SJCRH30 (cell line): ENCODE data around the gene GNB5. TPM values are rescaled to one million over a fixed set of nuclear protein-coding genes. Genes with fewer than 3 reads are reported as not detected.

Experiments
- DNase-seq, 2 experiments: peaks; one replicate each; pipeline ENCODE4 v3.0.0-alpha.2; 2015 to 2020
- H3K27ac ChIP-seq: fragments of 250-450 bp; sonication (Bioruptor Pico); 2 replicates; pipeline ENCODE4 v1.5.1; 2020; ENCODE audit warnings: mild to moderate bottlenecking, moderate library complexity
- H3K27me3 ChIP-seq: fragments of 250-450 bp; sonication (Bioruptor Pico); 2 replicates; pipeline ENCODE4 v1.5.1; 2020; ENCODE audit warnings: mild to moderate bottlenecking, moderate library complexity
- H3K36me3 ChIP-seq: fragments of 250-450 bp; sonication (Bioruptor Pico); 2 replicates; pipeline ENCODE4 v1.5.1; 2020; ENCODE audit warnings: mild to moderate bottlenecking, moderate library complexity
- H3K4me1 ChIP-seq: fragments of 250-450 bp; sonication (Bioruptor Pico); 2 replicates; pipeline ENCODE4 v1.5.1; 2020; ENCODE audit warnings: mild to moderate bottlenecking, moderate library complexity
- H3K4me3 ChIP-seq: fragments of 250-450 bp; sonication (Bioruptor Pico); 2 replicates; pipeline ENCODE4 v1.5.1; 2020; ENCODE audit warnings: mild to moderate bottlenecking, moderate library complexity
- H3K9me3 ChIP-seq: fragments of 250-450 bp; sonication (Bioruptor Pico); replicated peaks from 2 replicates; pipeline ENCODE4 v1.5.1; 2020; ENCODE audit warnings: mild to moderate bottlenecking, moderate library complexity
- total RNA-seq: library from RNA; depleted of rRNA; stranded (reverse); fragments of >200 nt; shearing (Covaris generic); gene quantifications from 2 replicates; pipeline ENCODE4 v1.2.3, GENCODE V29; 2014

The GNB5 gene
- total RNA-seq, 1 experiment from 2014 or later: 38.9 TPM

DNA sequence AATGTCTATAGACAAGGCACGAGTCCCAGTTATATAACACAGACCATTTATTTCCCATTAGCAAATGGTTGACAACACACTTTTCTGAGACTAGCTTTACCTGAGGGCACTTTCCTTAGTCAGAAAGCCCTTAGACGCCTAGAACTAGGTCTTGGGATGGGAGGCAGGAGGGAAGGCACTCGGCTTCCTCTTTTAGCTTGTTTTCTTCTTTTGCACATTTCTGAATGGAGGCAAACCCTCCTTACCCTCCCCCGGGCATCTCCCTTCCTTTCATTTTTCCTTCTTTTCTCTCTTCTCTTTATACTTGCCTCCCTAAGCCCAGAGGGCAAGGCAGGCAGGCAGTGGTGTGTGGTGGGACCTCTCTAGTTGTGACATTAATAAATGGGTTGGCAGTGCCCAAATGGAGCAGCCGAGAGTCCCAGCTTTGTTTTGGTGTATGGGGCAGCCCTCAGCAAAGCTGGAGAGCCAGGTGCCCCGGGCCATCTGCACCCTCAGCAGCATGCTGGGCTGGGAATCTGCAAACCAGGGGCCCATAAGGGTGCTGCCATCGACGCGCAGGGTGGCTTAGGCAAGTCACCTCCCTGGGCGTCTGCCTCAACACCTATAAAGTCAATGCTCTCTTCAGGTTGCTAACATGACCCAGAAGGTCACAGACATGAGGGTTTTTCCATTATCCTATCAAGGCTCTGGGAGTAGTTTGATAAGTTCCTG lies 57.5 kb downstream of the GNB5 start:
- no peaks in the 10 kb centered on the region for H3K9me3 ChIP-seq
- peaks cover 17% of the 10 kb centered on the region for H3K4me1 ChIP-seq
- DNase-seq: no peak
- no peaks in the 10 kb centered on the region for H3K27me3 ChIP-seq
- no peak overlapping the region for H3K27ac ChIP-seq
- H3K36me3 ChIP-seq: 0 out of 2 replicates have a peak, but pooled peaks cover 8% of the 10 kb centered on the region
- H3K4me3 ChIP-seq: no peak overlapping the region

DNA sequence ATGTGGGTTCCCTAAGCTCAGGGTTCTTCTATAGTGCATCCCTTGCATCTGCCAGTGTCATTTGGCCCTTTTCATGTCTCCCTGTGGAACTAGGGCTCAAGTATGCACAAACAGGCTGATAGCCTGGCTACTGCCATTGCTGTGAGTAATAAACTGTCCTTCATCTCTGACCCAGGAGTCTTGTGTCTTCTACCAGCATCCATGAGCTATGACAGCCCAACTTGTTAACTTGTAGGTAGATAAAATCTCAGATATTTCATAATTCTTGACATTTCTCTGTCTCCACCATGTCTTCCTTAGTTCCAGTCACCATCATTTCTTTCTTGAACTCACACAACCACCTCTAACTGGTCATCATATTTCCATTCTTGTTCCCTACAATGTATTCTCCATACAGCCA lies 59.1 kb downstream of the GNB5 start:
- Histone ChIP-seq H3K9me3 (no peaks in the 10 kb centered on the region), H3K4me3 (no peak overlapping the region), H3K27me3 (no peaks in the 10 kb centered on the region), H3K36me3 (0 out of 2 replicates have a peak, but pooled peaks cover 8% of the 10 kb centered on the region), H3K4me1 (peaks cover 17% of the 10 kb centered on the region), H3K27ac (no peak overlapping the region)
- no peak for DNase-seq

DNA sequence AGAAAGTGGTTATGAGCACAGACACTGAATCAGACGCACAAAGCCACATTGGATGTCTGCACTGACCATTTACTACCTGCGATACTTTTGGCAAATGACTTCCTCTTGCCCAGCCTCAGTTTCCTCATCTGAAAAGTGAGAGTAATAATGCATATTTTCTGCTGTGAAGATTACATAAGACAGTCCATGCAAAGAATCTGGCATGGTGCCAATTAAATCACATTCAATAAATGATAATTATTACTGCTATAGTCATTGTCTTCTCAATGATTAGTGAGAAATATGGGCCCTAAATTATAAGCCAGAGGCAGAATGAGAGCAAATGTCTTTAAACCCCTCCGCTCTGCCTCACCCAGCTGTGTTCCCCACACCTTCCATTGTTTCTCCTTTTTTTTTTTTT lies 62.6 kb downstream of the GNB5 start:
- Histone ChIP-seq H3K27me3 (no peaks in the 10 kb centered on the region), H3K36me3 (0 out of 2 replicates have a peak, but pooled peaks cover 8% of the 10 kb centered on the region), H3K4me1 (peaks cover 14% of the 10 kb centered on the region), H3K9me3 (no peaks in the 10 kb centered on the region), H3K27ac (no peak overlapping the region), H3K4me3 (no peak overlapping the region)
- DNase-seq: no peak

DNA sequence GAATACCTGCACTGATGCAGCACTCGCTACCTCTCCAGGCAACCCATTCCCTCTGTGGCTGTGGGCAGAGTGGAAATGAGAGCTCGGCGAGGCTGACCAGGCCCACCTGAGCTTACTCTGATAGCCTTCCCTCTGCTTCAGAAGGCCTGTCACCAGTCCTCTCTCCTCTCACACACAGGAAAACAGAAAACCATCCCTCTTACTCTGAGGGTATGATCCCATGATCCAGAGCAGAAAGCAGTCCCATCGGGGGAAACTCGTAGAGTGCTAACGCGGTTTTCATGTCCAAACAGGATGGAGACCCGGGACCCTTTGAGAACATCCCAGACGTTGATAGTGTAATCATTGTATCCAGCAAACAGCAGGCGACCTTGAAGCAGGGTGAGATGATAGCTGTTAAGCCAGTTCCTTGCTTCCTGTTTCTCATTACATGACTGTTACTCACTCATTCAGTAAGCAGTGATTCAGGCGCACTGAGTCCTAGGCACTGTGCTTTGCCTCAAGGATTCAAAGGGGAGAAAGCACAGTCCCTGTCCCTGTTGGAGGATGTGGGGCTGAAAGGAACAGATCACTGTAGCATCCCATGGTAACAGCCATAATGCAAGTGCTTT lies 66.8 kb downstream of the GNB5 start:
- Histone ChIP-seq H3K4me3 (no peak overlapping the region), H3K4me1 (peaks cover 33% of the 10 kb centered on the region), H3K9me3 (no peaks in the 10 kb centered on the region), H3K36me3 (no peaks in the 10 kb centered on the region), H3K27ac (no peak overlapping the region; the same call in 1 of the 2 replicates), H3K27me3 (no peaks in the 10 kb centered on the region)
- no peak for DNase-seq

DNA sequence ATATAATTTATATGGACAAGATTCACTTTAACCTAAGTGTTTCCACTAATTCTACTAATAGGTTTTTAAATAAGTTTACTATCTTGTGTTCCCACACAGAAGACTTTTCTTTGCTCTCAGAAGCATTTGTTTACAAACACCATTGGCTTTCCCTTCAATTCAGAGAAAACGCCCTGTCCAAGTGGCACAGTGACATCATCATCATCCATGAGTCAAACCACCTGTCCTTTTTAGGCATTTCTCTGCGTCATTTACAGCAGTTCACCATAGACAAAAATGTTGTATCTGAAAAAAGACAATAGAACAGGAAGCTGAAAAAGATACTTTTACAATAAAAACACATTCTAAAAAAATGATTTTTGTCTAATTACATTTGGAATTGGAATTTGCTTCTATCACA lies 69.3 kb downstream of the GNB5 start:
- peak; percentile 41 to 58 for DNase-seq
- no peaks in the 10 kb centered on the region for H3K9me3 ChIP-seq
- peak overlapping the region; percentile 52 for H3K27ac ChIP-seq
- H3K27me3 ChIP-seq: no peaks in the 10 kb centered on the region
- peaks cover 48% of the 10 kb centered on the region for H3K4me1 ChIP-seq
- no peak overlapping the region for H3K4me3 ChIP-seq
- H3K36me3 ChIP-seq: no peaks in the 10 kb centered on the region

DNA sequence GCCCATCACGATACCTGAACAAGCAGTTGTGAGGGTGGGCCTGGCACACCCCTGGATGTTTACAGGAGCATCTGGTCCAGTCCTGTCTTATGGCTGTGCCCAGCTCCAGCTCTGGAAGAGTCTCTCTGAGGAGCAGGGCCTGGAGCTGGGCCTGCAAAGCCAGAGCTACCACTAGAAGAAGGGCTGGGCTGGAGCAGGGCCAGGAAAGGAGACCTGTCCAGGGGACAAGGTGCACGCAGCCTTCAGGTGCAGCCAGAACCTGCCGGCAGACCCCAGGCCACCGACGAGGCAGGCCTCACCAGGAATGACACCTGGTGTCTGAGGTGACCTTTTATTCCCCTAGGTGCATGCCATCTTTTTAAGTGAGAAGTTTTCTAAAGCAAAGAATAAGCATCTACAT lies 70.2 kb downstream of the GNB5 start:
- no peaks in the 10 kb centered on the region for H3K36me3 ChIP-seq
- H3K4me3 ChIP-seq: no peak overlapping the region
- peaks cover 49% of the 10 kb centered on the region for H3K4me1 ChIP-seq
- no peak overlapping the region for H3K27ac ChIP-seq
- H3K9me3 ChIP-seq: no peaks in the 10 kb centered on the region
- no peak for DNase-seq
- no peaks in the 10 kb centered on the region for H3K27me3 ChIP-seq

DNA sequence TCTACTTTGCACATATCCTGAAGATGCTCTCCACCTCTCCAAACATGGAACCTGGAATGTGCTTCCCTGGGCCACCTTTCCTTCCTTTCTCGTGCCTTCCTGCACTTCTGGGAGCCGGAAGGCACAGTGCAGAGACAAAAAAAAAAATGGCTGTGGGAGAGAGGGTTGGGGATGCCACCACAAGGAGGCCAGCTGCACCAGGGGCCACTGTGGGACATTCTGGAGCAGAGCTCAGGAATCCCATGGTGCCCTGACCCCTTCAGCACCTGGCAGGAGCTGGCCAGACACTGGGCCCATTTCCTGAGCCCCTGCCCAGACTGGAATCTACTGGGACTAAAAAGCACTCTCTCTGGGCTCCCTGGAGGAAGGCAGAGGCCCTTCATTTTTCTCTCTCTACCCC lies 70.7 kb downstream of the GNB5 start:
- Histone ChIP-seq H3K27me3 (no peaks in the 10 kb centered on the region), H3K4me3 (no peak overlapping the region), H3K4me1 (peaks cover 49% of the 10 kb centered on the region), H3K27ac (no peak overlapping the region), H3K9me3 (no peaks in the 10 kb centered on the region), H3K36me3 (no peaks in the 10 kb centered on the region)
- DNase-seq: no peak

DNA sequence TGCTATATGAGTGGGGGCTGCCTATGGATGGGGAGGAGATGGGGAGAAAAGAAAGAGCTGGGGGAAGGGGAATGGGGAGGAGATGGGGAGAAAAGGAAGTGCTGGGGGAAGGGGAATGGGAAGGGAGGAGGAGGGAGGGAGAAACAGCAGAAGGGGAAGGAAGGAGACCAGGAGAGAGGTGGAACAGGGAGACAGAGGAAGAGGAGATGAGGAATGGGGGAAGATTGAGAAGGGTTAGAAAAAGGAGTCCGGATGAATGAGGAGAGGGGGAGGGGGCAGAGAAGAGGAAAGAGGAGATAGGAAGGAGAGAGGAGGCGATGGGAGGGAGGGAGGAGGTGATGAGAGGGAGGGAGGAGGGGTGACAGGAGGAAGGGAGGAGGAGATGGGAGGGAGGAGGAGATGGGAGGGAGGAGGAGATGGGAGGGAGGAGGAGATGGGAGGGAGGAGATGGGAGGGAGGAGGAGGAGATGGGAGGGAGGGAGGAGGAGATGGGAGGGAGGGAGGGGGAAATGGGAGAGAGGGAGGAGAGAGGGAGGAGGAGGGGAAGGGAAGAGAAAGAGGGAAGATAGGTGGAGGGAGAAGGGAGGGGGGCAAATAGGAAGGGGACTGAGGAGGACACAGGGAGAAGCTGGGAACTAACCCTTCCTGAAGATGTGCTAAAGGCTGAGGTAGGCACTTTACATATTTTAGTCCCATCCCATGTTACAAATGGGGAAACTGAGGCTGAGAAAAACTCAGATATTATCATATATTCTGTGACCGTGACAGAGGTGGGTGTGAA lies 72.0 kb downstream of the GNB5 start:
- H3K4me3 ChIP-seq: no peak overlapping the region
- H3K9me3 ChIP-seq: no peaks in the 10 kb centered on the region
- H3K27me3 ChIP-seq: no peaks in the 10 kb centered on the region
- no peak overlapping the region for H3K27ac ChIP-seq
- no peaks in the 10 kb centered on the region for H3K36me3 ChIP-seq
- peaks cover 61% of the 10 kb centered on the region for H3K4me1 ChIP-seq
- no peak for DNase-seq

DNA sequence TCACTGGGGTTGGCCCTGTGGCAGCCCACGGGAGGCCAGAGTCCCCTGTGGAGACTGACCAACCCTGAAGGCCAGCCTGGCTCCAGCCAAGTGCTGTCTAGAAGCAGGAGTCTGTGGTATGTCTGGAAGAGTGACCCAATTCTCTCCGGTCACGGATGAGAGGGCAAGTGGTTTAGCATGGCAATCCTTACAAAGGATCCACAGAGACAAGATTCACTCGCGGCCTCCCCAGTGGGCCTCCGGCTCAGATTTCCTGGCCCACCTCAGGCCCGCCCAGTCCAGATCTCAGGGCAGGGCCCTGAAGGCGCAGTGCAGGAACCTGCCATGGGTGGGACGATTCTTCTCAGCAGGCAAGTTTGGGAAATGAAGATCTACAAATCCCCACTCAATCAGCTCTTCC lies 73.6 kb downstream of the GNB5 start:
- no peaks in the 10 kb centered on the region for H3K9me3 ChIP-seq
- no peak overlapping the region for H3K4me3 ChIP-seq
- H3K27me3 ChIP-seq: no peaks in the 10 kb centered on the region

DNA sequence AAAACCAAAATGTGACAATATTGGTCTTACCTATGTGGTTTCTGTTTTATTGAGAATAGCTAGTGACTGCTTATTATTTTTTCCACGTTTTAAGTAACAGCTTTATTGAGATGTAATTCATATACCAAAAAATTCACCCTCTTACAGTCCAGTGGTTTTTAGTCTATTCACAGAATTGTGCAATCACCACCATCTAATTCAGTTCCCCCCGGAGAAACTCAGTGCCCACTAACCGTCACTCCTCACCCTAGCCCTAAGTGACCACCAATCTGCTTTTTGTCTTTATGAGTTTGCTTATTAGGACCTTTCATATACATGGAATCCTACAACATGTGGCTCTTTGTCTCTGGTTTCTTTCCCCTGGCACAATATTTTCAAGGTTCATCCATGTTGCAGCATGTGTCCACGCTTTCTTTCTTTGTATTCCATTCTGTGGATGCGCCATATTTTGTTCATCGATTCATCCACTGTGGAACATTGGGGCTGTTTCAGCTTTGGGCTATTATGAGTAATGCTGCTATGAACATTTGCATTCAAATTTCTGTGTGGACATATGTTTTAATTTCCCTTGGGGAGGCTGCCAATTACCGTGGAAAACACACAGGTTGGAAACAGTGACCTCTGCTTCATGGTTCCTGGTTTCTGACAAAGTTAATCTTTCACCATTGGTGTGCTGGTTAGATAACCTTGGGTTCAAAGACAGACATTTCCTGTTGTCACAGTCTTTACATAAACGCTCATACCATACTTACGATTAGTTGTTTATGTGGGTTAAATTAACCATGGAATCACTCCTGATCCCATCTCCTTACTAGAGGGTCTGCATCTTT lies 75.4 kb downstream of the GNB5 start:
- Histone ChIP-seq H3K9me3 (no peaks in the 10 kb centered on the region), H3K4me1 (peaks cover 56% of the 10 kb centered on the region), H3K36me3 (no peaks in the 10 kb centered on the region), H3K4me3 (no peak overlapping the region), H3K27ac (peak overlapping the region; percentile 95), H3K27me3 (no peaks in the 10 kb centered on the region)
- peak; percentile 60 to 80 for DNase-seq

More for the DNA sequence above, 73.6 kb downstream of the GNB5 start:
- H3K4me1 ChIP-seq: peaks cover 71% of the 10 kb centered on the region
- peak; percentile 67 to 78 for DNase-seq
- H3K27ac ChIP-seq: peak overlapping the region; percentile 95
- H3K36me3 ChIP-seq: no peaks in the 10 kb centered on the region

DNA sequence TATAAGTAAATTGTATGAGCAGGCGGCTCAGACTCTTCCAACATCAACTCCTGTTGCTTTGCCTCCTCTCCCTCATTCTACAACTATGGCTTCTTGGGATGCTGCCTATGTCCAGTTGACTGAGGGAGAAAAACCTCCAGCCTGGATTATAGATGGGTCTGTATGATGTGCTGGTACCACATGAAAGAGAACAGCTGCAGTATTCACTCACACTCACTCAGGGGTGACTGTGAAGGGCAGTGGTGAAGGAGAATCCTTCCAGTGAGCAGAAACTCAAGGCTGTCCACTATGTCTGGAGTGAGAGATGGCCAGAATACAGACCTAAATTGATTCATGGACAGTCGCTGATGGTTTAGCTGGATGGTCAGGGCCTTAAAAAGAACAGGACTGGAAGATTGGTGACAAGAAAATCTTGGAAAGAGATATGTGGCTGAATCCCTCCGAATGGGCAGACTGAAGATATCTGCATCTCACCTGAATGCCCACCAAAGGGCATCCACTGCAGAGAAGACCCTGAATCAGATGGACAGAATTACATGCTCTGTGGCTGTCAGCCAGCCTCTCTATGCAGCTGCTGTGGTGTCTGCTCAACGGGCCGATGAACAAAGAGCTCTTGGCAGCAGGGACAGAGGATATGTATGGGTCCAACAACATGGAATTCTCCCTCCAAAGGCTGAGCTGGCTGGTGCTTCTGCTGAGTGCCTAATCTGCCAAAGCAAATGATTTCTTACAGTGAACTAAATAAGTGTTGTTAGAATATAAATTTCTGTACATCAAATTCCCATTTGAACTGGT lies 76.7 kb downstream of the GNB5 start:
- DNase-seq: peak; percentile 86 to 90
- Histone ChIP-seq H3K9me3 (no peaks in the 10 kb centered on the region), H3K4me3 (no peak overlapping the region), H3K4me1 (peaks cover 66% of the 10 kb centered on the region), H3K36me3 (no peaks in the 10 kb centered on the region), H3K27ac (peak overlapping the region; percentile 95), H3K27me3 (no peaks in the 10 kb centered on the region)

DNA sequence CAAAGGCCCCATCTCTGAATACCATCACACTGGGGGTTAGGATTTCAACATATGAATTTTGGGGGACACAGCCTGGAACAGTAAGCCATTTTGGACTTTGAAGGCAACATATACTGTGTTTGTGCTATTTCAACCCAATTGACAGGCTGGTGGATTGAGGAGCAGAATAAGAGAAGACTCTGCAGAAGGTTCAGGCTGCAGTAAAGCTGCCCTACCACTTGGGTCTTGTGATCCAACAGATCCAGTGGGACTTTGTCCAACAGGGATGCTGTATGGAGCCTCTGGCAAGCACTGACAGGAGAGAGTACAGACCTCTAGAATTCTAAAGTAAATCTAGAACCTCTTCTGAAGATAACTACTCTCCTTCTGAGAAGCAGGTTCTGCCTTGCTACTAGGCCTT lies 77.5 kb downstream of the GNB5 start:
- DNase-seq: peak; percentile 22 to 51
- Histone ChIP-seq H3K27me3 (no peaks in the 10 kb centered on the region), H3K27ac (peak overlapping the region; percentile 95), H3K4me1 (peaks cover 71% of the 10 kb centered on the region), H3K9me3 (no peaks in the 10 kb centered on the region), H3K4me3 (no peak overlapping the region), H3K36me3 (no peaks in the 10 kb centered on the region)

DNA sequence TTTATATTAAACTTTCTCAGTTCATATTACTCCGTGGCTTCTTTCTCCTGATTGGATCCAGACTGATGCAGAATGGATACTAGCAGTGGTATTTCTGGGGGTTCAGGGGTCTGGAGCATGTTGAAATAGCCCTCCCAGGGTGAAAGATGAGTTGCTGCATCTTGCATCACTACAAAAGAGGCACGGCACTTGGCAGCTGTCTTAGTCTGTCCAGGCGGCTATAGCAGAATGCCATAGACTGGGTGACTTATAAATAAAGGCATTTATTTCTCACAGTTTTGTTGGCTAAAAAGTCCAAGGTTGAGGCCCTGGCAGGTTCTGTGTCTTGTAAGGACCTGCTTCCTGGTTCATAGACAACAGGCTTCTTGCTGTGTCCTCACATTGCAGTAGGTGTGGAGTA lies 78.0 kb downstream of the GNB5 start:
- Histone ChIP-seq H3K27ac (peak overlapping the region; percentile 95), H3K9me3 (no peaks in the 10 kb centered on the region), H3K4me1 (peaks cover 72% of the 10 kb centered on the region), H3K4me3 (no peak overlapping the region), H3K36me3 (no peaks in the 10 kb centered on the region), H3K27me3 (no peaks in the 10 kb centered on the region)
- DNase-seq: peak; percentile 85 to 90

DNA sequence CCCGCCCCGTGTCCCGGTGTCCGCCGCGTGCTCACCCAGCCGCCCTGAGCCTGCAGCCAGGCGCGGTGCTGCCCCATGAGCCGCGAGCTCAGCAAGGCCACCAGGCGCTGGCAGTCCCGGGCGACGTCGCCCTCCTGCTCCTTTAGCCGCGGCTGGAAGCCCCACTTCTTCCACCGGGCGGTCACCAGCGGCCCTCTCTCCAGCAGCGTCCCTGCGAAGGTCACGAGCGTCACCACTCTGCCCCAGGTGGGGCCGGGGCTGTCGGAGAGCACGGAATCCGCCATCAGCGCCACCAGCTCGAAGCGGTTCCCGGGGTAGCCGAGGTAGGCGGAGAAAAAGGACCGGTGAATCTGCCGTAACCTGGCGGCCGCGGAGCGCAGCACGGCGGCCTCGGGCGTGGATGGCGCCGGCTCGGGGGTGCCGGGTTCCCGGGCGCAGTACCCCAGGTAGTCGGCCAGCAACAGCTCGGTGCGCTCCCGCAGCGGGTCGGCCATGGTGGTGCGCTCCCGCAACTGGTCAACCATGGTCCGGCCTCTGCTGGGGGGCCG lies 78.9 kb downstream of the GNB5 start:
- no peak for DNase-seq
- H3K4me3 ChIP-seq: no peak overlapping the region

More for the DNA sequence above, 78.9 kb downstream of the GNB5 start:
- H3K27ac ChIP-seq: no peak overlapping the region
- peaks cover 62% of the 10 kb centered on the region for H3K4me1 ChIP-seq
- H3K36me3 ChIP-seq: no peaks in the 10 kb centered on the region
- H3K9me3 ChIP-seq: no peaks in the 10 kb centered on the region
- H3K27me3 ChIP-seq: no peaks in the 10 kb centered on the region
